Left lung (tissue), 10 donors: ENCODE data around the gene LETMD1. TPM values are rescaled to one million over a fixed set of nuclear protein-coding genes. Genes with fewer than 3 reads are reported as not detected.

Experiments used
- ATAC-seq: fragments of 200-7000 bp; cut with Tn5 transposase; one replicate; pipeline ENCODE4 v1.9.1; 2020; ENCODE audit warnings: moderate library complexity
- DNase-seq, 4 donors: peaks; one replicate each; pipeline ENCODE4 v3.0.0-alpha.2; 2013 to 2020
- H3K27ac ChIP-seq, 2 donors: fragments of 200-600 bp; sonication (generic) in 1 of 2; one replicate each; pipeline versions ENCODE4 v1.5.0 to v1.8.0; 2020 to 2021
- H3K27me3 ChIP-seq, 2 donors: fragments of 200-600 bp; sonication (generic) in 1 of 2; one replicate each; pipeline versions ENCODE4 v1.5.0 to v1.8.0; 2020 to 2021
- H3K36me3 ChIP-seq, 2 donors: fragments of 200-600 bp; sonication (generic) in 1 of 2; one replicate each; pipeline versions ENCODE4 v1.5.0 to v1.8.0; 2020 to 2021
- H3K4me1 ChIP-seq, 2 donors: fragments of 200-600 bp; one replicate each; pipeline ENCODE4 v1.8.0; 2021
- H3K4me3 ChIP-seq, 2 donors: fragments of 200-600 bp; sonication (generic) in 1 of 2; one replicate each; pipeline versions ENCODE4 v1.5.0 to v1.8.0; 2020 to 2021; ENCODE audit warnings: mild to moderate bottlenecking in 1 of 2
- H3K9me3 ChIP-seq, 2 donors: fragments of 200-600 bp; sonication (generic) in 1 of 2; one replicate each; pipeline versions ENCODE4 v1.5.0 to v1.8.0; 2020 to 2021
- CTCF ChIP-seq, 2 donors: fragments of 200-600 bp; sonication (generic) in 1 of 2; IDR thresholded peaks; one replicate each; pipeline versions ENCODE4 v1.5.0 to v1.8.0; 2021; ENCODE audit warnings: antibody characterized with exemption in 2 of 2
- intact Hi-C, 2 donors: fragments of 100-400 bp; cut with DNase I; formaldehyde crosslinking; loops; one replicate each; pipeline versions ENCODE4 v1.11.2 to v1.14.2; 2022
- polyA plus RNA-seq, 6 donors: library from polyadenylated mRNA; unstranded; fragments of 120-200 nt; gene quantifications; one replicate each; pipeline ENCODE4 v1.2.1, GENCODE V29; 2013; ENCODE audit not compliant: insufficient read length in 6 of 6
- total RNA-seq, 2 donors: library from RNA; stranded (reverse); fragmentation: NEBNext Ultra II Directional; extraction: Animal tissue kit (Norgen Biotek cat#: 25700); gene quantifications; one replicate each; pipeline ENCODE4 v1.2.1, GENCODE V29; 2021
- donor health status: DM: no; HTN: yes; CAD: no.
- donor health status: DM: no; HTN: no; CAD: no.

LETMD1 gene
- total and polyA plus RNA-seq, 8 donors: 46.8 to 164 (median 132) TPM

- intact Hi-C loops: no loop called here
- H3K27me3 ChIP-seq: no peaks in the 10 kb centered on the region
- H3K27ac ChIP-seq: peak overlapping the region; percentile 94 to 97
- peak overlapping the region; percentile 76 to 85 for H3K4me3 ChIP-seq
- ATAC-seq (peak; percentile 1), DNase-seq (no peak)
- no peaks in the 10 kb centered on the region for H3K9me3 ChIP-seq
- no peak for TF ChIP-seq CTCF (IDR thresholded peaks at IDR 0.05)
- peaks cover 0 to 36% of the 10 kb centered on the region in 2 donors for H3K36me3 ChIP-seq
- H3K4me1 ChIP-seq: peaks cover 16 to 32% of the 10 kb centered on the region in 2 donors
Observed at GRCh38 chr12:51048661-51049251, 629 bp downstream of the LETMD1 start.

- DNase-seq (no peak), ATAC-seq (no peak)
- H3K27ac ChIP-seq: peak overlapping the region in 1 of 2 donors; percentile 23
- peaks cover 16 to 32% of the 10 kb centered on the region in 2 donors for H3K4me1 ChIP-seq
- no peaks in the 10 kb centered on the region for H3K9me3 ChIP-seq
- TF ChIP-seq CTCF (IDR thresholded peaks at IDR 0.05): no peak
- H3K36me3 ChIP-seq: peaks cover 0 to 44% of the 10 kb centered on the region in 2 donors
- intact Hi-C loops: no loop called here
- H3K27me3 ChIP-seq: no peaks in the 10 kb centered on the region
- peak overlapping the region in 1 of 2 donors; percentile 85 for H3K4me3 ChIP-seq
Observed at GRCh38 chr12:51049525-51049924, 1.4 kb downstream of the LETMD1 start.

- ATAC-seq: no peak
- Histone ChIP-seq H3K27ac (peak overlapping the region in 1 of 2 donors; percentile 36), H3K4me3 (no peak overlapping the region), H3K9me3 (no peaks in the 10 kb centered on the region), H3K27me3 (no peaks in the 10 kb centered on the region), H3K36me3 (peaks cover 0 to 65% of the 10 kb centered on the region in 2 donors), H3K4me1 (peaks cover 16 to 41% of the 10 kb centered on the region in 2 donors)
- no peak for DNase-seq
- TF ChIP-seq CTCF (IDR thresholded peaks at IDR 0.05): no peak
- intact Hi-C loops: no loop called here
Observed at GRCh38 chr12:51051787-51052186, 3.7 kb downstream of the LETMD1 start.

- Histone ChIP-seq H3K27me3 (no peaks in the 10 kb centered on the region), H3K4me3 (no peak overlapping the region), H3K9me3 (no peaks in the 10 kb centered on the region), H3K27ac (no peak overlapping the region), H3K36me3 (peaks cover 0 to 95% of the 10 kb centered on the region in 2 donors), H3K4me1 (peaks cover 0 to 22% of the 10 kb centered on the region in 2 donors)
- DNase-seq (no peak), ATAC-seq (peak; percentile 65)
- intact Hi-C loops: no loop called here
- no peak for TF ChIP-seq CTCF (IDR thresholded peaks at IDR 0.05)
Observed at GRCh38 chr12:51055060-51055459, 6.9 kb downstream of the LETMD1 start.

- TF ChIP-seq CTCF (IDR thresholded peaks at IDR 0.05): no peak
- DNase-seq (peak in 1 of 4 donors; percentile 67), ATAC-seq (peak; percentile 78)
- intact Hi-C loops: no loop called here
- H3K4me1 ChIP-seq: peaks cover 0 to 10% of the 10 kb centered on the region in 2 donors
- peaks cover 0 to 95% of the 10 kb centered on the region in 2 donors for H3K36me3 ChIP-seq
- no peak overlapping the region for H3K4me3 ChIP-seq
- no peaks in the 10 kb centered on the region for H3K27me3 ChIP-seq
- H3K27ac ChIP-seq: peak overlapping the region in 1 of 2 donors; percentile 5
- no peaks in the 10 kb centered on the region for H3K9me3 ChIP-seq
Observed at GRCh38 chr12:51056242-51056641, 8.1 kb downstream of the LETMD1 start.
